Measurements from ENCODE around the gene SIGLEC10.
"Not testable (repeated sequence)": the region's sequence is repeated elsewhere in the genome, so short reads cannot be mapped to it uniquely, and the experiment has no call there.

Gene SIGLEC10

DNA sequence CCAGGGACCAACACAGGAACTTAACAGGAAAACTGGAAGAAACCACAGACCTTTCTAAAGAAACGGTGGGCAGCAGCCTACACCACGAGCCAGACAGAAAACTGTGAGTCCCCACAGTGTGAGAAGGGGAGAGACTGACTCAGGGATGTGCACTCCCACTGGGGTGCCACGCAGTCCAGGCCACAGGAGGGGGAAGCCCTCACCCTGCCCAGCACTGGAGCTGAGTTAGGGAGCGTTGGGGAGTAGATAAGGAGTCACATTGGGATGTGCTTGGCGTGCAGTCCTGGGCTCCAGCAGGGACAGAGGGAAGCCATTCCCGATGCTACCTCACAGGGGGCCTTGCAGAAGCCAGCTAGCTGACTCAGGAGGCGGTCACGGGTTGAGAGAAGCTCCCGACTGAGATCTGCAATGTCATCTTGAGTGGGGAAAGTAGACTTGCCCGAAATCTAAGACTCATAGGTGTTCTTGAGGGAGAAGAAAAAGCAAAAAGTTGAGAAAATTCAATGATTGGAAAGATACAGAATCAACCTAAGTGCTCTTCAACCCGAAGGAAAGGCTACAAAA is 23.5 kb upstream of the SIGLEC10 start:
- peak; percentile 45 to 47 for DNase-seq (ENCODE audit: low read depth in 2 of 2)

DNA sequence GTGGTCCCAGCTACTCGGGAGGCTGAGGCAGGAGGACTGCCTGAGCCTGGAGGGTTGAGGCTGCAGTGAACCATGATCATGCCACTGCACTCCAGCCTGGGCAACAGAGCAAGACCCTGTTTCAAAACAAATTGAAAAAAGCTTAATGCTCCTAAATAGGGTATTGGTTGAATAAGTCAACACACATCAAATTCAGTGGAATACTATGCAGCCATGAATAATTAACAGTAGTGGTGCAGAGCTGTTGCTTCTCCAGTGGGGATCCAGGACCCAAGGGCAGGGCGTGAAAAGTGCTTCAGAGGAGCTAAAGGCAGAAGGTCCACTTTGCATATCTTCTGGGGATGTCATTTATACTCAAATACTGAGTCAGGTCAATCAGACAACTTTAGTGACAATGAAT is 22.6 kb upstream of the SIGLEC10 start:
- DNase-seq (ENCODE audit: low read depth in 2 of 2): no peak

DNA sequence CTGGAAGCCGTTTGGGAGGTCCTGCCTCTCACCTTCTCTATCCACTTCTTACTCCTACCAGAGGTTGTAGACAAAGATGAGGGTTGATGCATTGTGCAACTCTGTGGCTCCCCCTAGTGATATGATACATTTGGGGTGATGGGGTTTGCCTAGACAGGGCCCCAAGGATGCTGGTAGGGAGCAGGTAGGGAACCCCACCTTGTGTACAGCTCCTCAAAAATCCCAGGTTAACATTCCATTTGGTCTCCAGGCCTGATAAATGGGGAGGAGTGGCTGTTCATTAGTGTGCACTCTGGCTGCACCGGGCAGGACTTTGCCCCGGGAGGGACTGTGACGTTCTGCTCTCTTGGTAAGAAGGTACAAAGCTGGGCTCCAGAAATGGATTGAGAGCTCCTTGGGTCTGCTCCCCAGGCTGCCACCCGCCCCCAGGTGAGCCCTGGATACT is 21.6 kb upstream of the SIGLEC10 start:
- DNase-seq (ENCODE audit: low read depth in 2 of 2): peak in 1 of 2 donors; percentile 17

DNA sequence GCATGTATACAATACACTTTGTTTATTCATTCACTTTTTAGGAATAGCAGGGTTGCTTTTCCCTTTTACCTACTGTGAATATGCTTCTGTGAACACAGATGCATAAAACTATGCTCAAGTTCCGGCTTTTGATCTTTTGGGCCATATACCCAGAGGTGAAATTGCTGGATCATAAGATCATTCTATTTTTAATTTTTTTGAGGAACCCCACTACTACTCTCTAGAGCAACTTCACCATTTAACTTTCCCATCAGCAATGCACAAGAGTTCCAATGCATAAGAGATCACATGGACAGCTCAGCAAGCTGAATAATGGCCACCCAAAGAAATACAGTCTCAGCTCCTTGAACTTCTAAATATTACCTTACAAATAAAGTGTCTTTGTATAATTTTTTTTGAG is 17.0 kb upstream of the SIGLEC10 start:
- no peak for DNase-seq (ENCODE audit: low read depth in 2 of 2)

DNA sequence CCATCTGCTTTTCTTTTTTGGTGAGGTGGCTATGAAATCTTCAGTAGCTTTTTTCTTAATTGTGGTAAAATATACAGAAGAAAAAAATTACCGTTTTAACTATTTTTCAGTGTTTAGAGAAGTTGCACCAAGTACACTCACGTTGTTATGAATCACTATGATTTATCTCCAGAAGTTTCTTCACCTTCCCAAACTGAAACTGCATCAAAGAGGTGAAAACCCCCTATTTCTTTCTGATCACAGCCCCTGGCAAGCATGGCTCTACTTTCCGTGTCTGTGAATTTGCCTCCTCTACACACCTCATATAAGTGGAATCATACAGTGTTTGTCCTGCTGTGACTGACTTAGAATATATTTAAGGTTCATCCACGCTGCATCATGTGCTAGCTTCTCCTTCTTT is 15.6 kb upstream of the SIGLEC10 start:
- DNase-seq (ENCODE audit: low read depth in 2 of 2): no peak

DNA sequence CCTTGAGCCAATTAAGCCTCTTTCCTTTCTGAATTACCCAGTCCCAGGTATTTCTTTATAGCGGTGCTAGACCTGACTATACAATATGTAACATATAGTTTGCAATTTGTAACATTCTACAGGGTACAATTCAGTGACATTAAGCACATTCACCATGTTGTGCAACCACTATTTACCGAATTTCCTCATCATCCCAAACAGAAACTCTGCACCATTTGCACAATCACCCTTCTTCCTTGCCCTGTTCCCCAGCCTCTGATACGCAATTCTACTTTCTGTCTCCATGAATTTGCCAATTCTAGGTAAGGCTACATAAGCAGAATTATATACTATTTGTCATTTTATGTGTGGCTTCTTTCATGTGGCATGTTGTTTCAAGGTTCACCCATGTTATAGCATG is 13.7 kb upstream of the SIGLEC10 start:
- no peak for DNase-seq (ENCODE audit: low read depth in 2 of 2)

DNA sequence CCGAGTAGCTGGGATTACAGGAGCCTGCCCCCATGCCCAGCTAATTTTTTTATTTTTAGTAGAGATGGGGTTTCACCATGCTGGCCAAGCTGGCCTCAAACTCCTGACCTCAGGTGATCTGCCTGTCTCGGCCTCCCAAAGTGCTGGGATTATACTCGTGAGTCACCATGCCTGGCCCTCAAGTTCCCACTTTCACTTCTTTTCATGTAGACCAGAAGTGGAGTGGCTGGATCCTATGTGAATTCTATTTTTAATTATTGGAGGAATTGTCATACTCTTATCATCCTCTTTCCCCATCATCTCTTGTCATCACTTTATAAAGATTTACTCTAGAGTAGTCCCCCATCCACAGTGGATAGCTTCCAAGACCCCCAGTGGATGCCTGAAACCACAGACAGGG is 12.8 kb upstream of the SIGLEC10 start:
- DNase-seq (ENCODE audit: low read depth in 2 of 2): no peak

DNA sequence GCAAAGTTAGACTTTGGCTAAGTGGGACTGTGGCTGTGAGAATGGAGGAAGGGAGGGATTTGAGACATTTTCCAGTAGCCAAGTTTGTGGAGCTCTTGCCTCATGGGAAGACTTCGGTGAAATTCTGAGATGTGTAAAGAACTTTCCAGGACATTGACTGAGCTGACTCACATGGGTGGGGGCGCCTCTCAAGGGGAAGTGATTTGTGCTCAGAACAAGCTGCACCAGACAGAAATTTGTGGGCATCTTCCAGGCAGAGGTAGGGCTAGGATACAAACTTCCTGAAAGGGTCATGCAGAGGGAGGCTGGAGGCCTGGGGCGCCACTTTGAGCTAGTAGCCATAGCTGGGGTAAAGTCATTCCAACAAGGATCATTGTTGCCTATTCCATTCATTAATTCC is 9.8 kb upstream of the SIGLEC10 start:
- no peak for DNase-seq (ENCODE audit: low read depth in 2 of 2)

DNA sequence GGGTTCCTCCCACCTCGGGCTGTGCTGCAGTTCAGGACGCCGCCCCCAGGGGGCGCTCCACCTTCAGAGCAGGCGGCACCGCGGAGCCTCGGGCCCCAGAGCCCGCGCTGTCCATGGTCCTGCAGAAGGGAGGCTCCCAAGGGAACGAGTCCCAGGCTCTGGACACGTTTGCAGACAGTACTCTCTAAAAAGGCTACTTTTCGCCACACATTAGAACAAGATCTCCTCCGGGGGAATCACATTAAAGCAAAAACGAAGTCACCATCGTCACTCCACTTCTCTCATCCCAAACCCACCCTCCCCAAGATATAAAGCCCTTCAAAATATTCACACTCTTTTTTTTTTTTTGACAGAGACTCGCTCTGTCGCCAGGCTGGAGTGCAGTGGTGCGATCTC is 4.6 kb upstream of the SIGLEC10 start:
- DNase-seq (ENCODE audit: low read depth in 2 of 2): peak; percentile 85 to 91

DNA sequence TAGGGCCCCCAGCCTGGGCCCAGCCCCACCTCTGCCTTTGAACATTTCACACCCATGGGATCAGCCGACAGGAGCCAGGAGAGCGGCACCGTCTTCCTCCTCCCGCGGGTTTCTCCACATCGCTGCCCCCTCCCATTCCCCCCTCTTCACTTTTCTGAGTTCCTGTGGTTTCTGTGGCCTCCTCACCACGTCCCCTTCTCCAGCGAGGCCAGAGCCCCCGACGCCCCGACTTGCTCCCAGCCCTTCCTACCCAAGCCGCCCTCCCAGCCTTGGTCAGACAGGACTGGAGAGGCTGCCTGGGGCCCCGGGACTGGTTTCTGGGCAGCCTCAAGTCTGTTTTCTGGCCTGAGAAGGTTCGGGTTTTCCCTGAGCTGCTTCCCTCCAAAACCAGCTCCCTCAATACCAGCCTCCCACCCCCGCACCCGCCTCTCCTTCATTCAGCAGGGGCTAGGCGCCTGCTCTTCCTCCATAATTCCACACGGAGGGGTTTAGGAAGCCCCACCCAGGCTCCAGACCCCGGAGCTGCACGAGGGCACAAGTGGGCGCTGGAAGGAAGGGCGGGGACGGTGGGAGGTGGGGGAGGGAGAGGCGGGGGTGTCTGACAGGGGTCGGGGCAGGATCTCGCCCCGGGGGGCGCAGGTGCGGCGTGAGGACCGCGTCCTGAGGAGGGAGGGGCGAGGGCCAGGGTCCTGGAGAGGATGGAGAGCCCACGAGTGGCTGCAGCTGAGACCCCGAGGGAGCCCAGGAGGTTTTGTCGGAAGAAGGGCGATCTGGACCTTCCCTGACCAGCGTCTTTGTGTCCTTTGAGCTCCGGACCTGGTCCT is 4.0 kb upstream of the SIGLEC10 start:
- DNase-seq (ENCODE audit: low read depth in 2 of 2): no peak

DNA sequence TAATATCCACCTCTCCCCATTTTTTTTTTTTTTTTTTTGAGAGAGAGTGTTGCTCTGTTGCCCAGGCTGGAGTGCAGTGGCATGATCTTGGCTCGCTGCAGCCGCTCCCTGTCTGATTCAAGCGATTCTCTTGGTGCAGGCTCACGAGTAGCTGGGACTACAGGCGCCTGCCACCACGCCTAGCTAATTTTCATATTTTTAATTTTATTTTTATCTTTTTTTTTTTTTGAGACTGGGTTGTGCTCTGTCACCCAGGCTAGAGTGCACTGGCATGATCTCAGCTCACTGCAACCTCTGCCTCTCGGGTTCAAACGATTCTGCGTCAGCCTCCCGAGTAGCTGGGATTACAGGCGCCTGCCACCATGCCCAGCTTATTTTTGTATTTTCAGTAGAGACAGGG is 3.1 kb upstream of the SIGLEC10 start:
- not testable (repeated sequence) for DNase-seq (ENCODE audit: low read depth in 2 of 2)

DNA sequence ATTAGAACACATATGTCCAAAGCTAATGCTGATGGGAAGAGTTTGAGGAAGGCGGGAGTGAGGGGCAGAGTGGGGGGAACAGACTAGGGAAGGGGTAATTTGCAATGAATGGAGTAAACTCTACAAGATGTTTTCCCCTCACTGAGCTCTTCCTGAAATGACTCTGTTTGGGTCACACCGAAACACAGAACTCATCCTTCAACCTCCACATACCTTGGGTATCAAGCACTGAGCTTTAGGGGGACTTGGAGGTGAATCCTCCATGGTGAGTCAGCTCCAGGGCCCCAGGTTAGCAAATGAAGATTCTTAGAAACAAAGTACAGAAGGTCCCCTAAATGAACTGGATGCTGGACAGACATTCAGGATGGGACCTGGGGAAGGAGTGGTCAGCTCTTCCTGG is 1.3 kb upstream of the SIGLEC10 start:
- no peak for DNase-seq (ENCODE audit: low read depth in 2 of 2)

DNA sequence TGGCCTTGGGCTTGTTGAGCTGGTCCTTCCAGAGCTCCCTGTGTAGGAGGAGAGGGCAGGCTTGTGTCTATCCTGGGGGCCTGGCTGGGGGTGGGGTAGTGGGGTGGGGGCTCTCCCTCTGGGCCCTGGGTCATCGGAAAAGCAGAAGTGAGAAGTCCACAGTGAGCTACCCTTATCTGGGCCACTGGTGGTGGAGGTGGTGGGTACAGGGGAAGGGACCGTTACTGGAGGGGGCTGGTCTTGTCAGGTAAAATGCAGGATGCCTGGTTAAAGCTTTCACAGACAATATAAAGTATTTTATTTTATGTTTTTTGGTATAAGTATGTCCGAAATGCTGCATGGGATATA is 342 bp upstream of the SIGLEC10 start:
- no peak for DNase-seq (ENCODE audit: low read depth in 2 of 2)

DNA sequence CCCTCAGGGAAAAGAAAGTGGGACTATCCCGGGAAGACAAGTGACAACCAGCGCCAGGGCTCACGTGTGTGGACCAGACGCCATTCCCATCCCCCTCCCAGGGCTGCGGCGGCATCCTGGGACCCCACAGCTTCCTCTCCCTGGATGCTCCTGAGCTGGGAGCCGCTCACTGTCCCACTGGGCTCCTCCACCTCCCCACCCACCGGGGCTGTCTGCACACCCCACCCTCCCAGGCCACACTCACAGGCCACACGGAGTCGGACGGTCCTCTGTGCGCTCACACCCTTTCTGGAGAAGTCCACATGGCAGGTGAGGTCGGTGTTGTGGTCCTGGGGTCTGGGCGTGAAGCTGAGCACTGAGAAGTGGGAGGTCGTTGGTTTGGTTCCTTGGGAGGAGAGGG is 1.0 kb downstream of the SIGLEC10 start:
- not testable (repeated sequence) for DNase-seq (ENCODE audit: low read depth in 2 of 2)

DNA sequence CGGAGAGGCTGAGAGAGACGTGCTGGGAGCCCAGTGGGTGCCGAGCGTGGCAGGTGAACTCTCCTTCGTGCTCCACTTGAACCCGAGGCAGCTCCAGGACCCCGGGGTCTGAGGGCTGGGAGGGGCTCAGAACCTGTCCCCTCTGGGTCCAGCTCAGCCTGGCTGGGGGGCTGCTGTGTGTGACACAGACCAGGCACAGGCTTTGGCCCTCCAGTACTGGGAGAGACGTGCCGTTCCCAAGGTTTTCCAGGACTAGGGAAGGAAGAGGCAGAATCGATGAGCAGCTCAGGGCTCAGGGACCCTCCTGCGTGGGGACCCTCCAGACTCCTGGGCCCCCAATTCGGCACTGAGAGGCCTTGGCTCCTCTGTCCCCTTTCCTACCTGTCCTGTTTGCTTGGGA is 2.3 kb downstream of the SIGLEC10 start:
- no peak for DNase-seq (ENCODE audit: low read depth in 2 of 2)

DNA sequence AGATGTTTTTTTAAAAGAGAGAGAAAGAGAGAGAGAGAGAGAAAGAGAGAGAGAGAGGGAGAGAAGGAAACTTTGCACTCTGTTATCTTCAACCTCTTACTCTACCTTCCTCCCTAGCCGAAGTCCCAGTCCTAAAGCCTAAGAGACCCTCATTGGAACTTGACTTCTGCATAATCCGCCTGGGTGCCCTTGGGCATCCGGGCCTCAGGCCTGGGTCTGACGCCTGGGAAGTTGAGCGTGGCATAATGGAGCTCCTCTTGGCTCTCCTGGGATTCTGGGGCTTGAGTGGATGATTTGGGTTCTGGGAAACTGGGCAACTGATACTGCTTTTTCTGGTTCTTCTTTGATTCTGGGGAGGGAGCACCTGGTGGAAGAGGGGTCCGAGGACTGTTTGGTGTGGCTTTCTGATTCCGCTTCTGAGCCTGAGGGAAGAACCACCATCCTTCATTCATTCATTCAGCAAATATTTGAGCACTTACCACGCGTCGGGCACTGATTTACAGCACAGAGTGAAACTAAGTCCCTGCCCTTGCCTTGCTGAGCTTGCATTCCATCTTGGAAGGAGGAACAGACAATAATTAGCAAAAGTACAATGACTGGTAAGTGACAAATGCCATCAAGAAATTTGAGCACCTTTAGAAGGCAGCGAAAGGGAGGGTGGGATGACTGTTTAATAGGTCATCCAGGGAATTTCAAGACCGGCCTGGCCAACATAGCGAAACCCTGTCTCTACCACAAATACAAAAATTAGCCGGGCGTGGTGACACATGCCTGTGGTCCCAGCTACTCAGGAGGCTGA is 6.3 kb downstream of the SIGLEC10 start:
- no peak for DNase-seq (ENCODE audit: low read depth in 2 of 2)

DNA sequence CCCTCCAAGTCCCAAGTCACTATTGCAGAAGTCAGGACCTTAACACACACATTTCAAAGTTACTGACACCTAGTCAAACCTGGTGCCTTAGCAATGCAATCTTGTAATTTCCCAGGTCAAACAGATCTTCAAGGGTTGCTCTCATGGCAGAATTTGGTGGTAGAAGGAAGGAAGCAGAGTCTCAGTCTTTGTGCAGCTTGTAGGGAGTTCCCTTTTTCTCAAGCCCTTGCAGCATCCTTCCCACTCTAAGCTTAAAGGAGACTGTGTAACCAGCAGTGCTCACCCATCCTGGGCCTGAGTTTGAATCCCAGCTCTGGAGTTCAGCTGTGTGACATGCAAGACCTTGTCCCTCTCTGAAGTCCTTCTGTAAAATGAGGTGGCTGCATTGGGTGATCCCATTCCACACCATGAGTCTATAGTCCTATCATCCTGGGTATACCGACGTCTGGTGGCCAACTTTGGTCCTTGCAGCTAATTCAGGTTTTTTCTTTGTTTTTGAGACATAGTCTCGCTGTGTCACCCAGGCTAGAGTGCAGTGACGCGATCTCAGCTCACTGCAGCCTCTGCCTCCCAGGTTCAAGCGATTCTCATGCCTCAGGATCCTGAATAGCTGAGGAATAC is 9.8 kb downstream of the SIGLEC10 start:
- DNase-seq (ENCODE audit: low read depth in 2 of 2): no peak

DNA sequence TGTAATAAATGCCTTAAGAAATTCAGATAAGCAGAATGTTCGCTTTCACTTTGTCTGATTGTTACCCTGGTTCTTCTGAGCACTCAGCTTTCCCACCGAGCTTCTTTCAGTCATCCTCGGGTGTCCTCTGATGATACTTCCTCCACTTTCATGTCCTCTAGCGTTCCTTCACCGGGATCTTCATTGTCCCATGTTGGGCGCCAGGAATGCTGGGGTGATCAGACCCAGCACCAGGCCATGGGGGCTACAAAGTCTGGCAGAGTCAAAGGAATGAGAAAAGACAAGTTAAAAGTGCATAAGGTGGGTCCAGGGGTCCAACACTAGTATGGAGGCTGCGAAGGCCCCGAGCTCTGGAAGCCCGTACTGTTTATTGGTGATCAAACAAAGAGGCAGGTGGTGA is 15.3 kb downstream of the SIGLEC10 start:
- no peak for DNase-seq (ENCODE audit: low read depth in 2 of 2)

DNA sequence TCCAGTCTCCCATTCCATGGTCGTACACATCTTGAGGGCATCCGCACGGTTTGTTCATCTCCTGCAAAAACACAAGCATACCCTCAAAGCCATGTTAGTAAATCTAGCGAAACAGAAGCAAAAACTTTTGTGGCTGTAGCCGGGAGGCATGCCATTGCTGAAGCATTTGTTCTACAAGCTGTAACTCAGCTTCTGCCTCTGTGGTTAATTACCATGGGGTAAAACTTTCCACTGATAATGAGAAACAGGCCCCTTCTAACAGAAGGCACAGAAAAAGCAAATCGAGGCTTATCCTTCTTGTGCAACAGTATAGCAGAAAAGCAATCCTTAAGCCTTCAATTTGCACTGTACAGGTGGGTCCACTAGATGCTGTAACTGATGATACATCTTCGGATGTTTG is 17.5 kb downstream of the SIGLEC10 start:
- DNase-seq (ENCODE audit: low read depth in 2 of 2): not testable (repeated sequence)

DNA sequence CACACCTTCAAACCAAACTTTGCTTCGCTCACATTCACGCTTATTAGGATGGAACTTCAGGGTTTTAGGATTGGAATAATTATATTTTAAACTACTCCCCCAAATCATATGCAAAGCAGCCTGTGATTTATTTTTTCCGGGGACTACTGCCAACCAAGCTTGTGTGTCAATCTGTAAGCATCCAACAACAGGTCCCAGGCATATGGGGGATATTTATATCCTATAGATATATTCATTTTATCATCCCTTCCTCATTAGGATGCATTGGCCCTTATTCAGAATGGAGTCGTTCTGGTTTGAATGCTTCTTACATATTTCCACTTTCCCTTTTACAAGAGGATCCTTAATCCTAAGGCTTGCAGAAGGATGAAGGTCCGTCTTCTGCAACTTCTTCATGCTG is 18.2 kb downstream of the SIGLEC10 start:
- no peak for DNase-seq (ENCODE audit: low read depth in 2 of 2)

DNA sequence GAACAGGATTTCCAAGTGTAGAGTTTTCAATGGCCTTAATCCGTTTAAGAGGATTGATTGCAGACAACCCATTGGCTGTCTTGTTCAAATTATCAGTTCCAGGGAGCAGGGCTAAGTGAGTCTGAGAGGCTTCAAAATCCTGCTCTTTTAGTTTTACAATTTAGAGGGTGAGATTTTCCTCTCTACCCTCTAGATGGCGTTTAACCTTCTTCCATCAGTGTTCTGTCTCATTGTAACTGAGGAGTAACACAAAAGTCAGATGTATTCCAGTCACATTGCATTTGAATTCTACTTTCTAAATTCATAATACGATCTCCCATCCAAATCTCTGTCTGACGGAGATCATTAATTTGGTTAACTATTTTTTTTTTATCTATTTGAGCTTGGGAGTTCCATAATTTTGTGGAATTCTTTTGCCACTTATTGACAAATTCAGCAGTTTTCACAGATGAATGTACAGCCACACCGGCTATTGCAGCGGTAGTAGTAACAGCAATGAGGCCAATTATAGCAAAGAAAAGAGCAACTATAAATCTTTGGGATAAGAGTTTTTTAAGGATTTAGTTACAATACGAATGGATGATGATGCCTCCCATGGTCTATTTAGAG is 19.2 kb downstream of the SIGLEC10 start:
- no peak for DNase-seq (ENCODE audit: low read depth in 2 of 2)

DNA sequence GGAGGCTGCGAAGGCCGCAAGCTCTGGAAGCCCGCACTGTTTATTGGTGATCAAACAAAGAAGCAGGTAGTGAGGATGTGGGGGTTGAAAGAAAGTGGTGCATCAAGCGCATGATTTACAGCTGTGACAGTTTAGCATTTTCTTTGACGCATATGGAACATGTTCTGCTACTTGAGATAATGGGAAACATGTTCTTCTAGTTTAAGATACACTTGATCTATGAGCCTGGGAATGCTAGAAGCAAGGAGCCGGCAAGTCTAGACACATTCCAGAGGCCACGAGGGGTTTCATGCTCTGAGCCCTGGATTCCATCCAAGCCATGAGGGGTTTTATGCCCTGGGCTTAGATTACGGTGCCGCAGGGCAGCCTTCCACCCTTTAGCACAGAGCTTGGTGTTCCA is 20.0 kb downstream of the SIGLEC10 start:
- DNase-seq (ENCODE audit: low read depth in 2 of 2): not testable (repeated sequence)

All from stimulated activated CD4-positive, alpha-beta T cell treated with anti-CD3 and anti-CD28 coated beads, Interleukin-1b, Interleukin-23, amount 100 ng/mL, for 4 hours (primary cell).